ENCODE data around the gene EIF2D.
A peak's percentile ranks its signal among the peaks of the same experiment; 100 is the strongest.

EIF2D gene

DNA sequence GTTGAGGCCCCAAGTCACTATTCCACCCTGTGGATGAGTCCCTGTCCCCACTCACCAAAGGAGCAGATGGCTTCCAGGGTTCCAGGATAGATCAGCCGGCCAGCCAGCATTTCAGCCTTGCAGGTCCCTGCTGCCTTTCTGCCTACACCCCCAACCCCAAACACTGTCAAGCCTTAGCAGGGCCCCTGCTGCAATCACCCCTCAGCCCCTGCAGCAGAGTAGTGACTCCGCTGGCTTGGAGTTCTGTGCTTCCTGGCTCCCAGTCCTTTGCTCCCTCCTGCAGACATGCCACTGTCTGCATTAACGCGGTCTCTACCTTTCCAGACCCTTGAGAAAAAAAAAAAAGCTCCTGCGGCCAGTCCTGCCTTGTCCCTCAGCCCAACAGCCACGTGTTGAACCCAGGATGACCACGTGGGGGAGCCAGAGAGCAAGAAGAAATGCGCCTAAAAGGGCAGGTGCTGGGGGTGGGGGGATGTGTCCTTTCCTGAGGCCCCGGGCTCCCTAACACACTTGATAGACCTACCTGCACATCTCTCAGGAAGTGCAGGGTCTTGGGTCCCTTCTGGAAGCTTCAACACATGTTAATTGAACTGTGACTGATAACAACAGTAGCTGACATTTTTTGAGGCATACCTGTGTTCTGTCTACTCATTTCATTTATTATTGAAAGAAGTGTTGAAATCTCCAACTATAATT, 67.6 kb downstream of the EIF2D start:
- DNase-seq = peak; percentile 81

Measured in stimulated activated CD4-positive, alpha-beta T cell treated with anti-CD3 and anti-CD28 coated beads, Interleukin-4, amount 100 ng/mL, for 1 hour (primary cell).